ENCODE data around the gene SHISAL1.

SHISAL1 gene

DNA sequence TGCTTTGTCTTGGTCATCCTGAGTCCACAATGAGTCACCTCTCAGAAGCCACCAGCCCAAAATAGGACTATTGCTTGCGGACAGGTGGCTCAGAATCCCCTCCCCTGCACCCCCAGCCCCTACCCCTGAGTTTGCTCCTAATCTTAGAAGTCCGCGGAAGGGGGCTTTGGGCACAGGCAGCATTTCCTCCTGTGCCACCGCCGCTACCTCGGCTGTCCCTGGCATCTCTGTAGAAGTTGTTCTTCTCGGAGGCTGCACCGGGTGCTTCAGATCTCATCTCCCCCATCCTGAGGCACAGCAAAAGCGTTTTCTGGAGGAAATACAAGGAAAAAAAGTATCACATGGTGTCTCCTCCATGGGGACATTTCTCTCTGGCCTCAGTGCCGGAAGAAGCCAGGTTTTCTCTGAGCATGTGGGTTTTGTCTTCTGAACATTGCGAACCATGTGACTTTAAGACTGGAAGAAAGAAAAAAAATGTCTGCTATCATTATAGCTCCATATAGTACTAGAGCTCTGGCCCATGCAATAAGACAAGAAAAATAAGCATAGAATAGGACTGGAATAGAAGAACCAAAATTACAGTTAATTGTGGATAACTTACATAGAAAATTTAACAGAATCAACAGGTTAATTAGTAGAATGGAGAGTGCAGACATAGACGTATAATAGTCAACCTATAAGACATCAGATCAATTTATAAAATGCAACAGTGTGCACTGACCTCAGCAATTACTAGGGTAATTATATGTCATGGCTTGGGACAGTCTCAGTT is 63.2 kb downstream of the SHISAL1 start:
- Histone ChIP-seq H3K4me3 (ENCODE audit: low read length) (no peak overlapping the region), H3K4me2 (ENCODE audit: low read length) (no peak overlapping the region), H3K27ac (ENCODE audit: low read length) (no peak overlapping the region), H2AFZ (ENCODE audit: low read depth, low read length) (no peak overlapping the region), H3K9ac (ENCODE audit: low read length) (no peak overlapping the region), H3K9me3 (ENCODE audit: insufficient read depth, low read length) (no peaks in the 10 kb centered on the region), H3K36me3 (replicated peaks; ENCODE audit: low read depth, low read length) (no peaks in the 10 kb centered on the region), H3K4me1 (ENCODE audit: low read length) (no peaks in the 10 kb centered on the region), H3K27me3 (ENCODE audit: low read depth, low read length) (peaks cover 20% of the 10 kb centered on the region), H4K20me1 (ENCODE audit: insufficient read depth, low read length) (no peaks in the 10 kb centered on the region), H3K79me2 (ENCODE audit: low read length) (no peaks in the 10 kb centered on the region)
- TF ChIP-seq, protein P1, sequence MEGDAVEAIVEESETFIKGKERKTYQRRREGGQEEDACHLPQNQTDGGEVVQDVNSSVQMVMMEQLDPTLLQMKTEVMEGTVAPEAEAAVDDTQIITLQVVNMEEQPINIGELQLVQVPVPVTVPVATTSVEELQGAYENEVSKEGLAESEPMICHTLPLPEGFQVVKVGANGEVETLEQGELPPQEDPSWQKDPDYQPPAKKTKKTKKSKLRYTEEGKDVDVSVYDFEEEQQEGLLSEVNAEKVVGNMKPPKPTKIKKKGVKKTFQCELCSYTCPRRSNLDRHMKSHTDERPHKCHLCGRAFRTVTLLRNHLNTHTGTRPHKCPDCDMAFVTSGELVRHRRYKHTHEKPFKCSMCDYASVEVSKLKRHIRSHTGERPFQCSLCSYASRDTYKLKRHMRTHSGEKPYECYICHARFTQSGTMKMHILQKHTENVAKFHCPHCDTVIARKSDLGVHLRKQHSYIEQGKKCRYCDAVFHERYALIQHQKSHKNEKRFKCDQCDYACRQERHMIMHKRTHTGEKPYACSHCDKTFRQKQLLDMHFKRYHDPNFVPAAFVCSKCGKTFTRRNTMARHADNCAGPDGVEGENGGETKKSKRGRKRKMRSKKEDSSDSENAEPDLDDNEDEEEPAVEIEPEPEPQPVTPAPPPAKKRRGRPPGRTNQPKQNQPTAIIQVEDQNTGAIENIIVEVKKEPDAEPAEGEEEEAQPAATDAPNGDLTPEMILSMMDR (IDR thresholded peaks at IDR 0.05; ENCODE audit: low read depth, low read length), result no peak
- no peak for TF ChIP-seq EZH2phosphoT487 (IDR thresholded peaks at IDR 0.05; ENCODE audit: low read depth)

DNA sequence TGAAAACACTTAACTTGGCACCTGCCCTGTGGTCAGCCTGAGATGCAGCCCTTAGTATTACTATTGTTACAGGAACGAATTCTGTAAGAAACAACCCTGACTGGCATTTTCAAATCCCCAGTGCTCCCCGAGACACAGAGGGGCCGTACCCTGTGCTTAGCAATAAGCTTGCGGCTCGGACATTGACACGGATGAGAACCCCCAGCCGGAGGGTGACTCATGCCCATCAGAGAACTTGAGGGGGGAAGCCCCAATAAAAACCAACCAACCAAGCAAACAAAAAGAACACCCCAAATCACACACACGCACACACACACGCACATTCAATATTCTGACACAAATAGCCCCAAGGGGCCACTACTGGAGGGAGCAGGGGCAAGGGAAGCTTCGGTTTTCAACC is 63.8 kb downstream of the SHISAL1 start:
- no peak overlapping the region for H3K4me2 ChIP-seq (ENCODE audit: low read length)
- no peak for TF ChIP-seq EZH2phosphoT487 (IDR thresholded peaks at IDR 0.05; ENCODE audit: low read depth)
- TF ChIP-seq, protein P1 (IDR thresholded peaks at IDR 0.05; ENCODE audit: low read depth, low read length), result no peak
- H3K36me3 ChIP-seq (replicated peaks; ENCODE audit: low read depth, low read length), result no peaks in the 10 kb centered on the region
- no peak overlapping the region for H3K9ac ChIP-seq (ENCODE audit: low read length)
- no peak overlapping the region for H3K4me3 ChIP-seq (ENCODE audit: low read length)
- no peak overlapping the region for H3K27ac ChIP-seq (ENCODE audit: low read length)
- no peaks in the 10 kb centered on the region for H3K4me1 ChIP-seq (ENCODE audit: low read length)
- no peaks in the 10 kb centered on the region for H3K79me2 ChIP-seq (ENCODE audit: low read length)
- H2AFZ ChIP-seq (ENCODE audit: low read depth, low read length), result no peak overlapping the region
- H3K9me3 ChIP-seq (ENCODE audit: insufficient read depth, low read length), result no peaks in the 10 kb centered on the region
- H4K20me1 ChIP-seq (ENCODE audit: insufficient read depth, low read length), result no peaks in the 10 kb centered on the region
- H3K27me3 ChIP-seq (ENCODE audit: low read depth, low read length), result peaks cover 22% of the 10 kb centered on the region

DNA sequence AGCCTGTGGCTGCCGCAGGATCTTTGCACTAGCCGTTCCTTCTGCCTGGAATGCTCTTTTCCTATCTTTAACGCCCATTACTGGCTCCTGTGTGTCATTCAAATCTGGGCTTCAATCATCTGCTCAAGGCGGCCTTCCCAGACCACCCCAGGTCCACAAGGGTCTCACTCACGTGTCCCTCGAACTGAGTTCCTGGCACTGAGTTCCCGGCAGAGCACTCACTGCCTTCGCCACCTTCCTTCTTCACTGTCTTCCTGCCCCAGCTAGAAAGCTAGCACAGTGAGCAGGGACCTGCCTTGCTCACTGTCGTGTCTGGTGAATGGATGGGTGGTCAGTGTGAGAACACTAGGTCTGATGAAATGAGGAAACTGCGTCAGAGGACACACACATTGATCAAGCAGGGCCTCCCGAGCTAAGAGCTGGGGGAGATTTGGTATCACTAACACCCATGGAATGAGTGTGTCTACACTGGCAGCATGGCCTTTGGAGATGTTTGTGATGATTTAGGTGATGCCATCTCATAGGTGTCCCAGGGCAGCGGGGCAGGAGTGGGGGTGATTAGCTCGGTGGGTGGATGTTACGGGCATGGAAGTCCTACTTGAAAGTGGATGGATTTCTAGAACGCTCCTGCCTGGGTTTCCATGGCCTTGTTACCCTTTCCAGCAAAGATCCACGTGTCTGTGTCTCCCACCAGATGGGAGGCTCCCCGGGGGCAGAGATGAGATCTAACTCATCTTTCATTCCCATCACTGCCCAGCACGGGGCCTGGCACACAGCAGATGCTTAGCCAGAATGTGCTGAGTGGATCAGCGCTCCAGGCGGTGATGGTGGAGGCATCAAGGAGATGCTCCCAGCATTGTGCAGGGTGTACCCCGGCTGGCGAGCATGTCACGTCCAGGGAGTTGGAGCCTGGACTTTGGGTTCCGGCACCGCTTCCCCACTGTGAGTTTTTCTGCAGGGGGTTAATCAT is 64.5 kb downstream of the SHISAL1 start:
- Histone ChIP-seq H3K4me3 (ENCODE audit: low read length) (no peak overlapping the region), H2AFZ (ENCODE audit: low read depth, low read length) (no peak overlapping the region), H3K4me1 (ENCODE audit: low read length) (no peaks in the 10 kb centered on the region), H3K27ac (ENCODE audit: low read length) (no peak overlapping the region), H3K36me3 (replicated peaks; ENCODE audit: low read depth, low read length) (no peaks in the 10 kb centered on the region), H4K20me1 (ENCODE audit: insufficient read depth, low read length) (no peaks in the 10 kb centered on the region), H3K9me3 (ENCODE audit: insufficient read depth, low read length) (no peaks in the 10 kb centered on the region), H3K79me2 (ENCODE audit: low read length) (no peaks in the 10 kb centered on the region), H3K9ac (ENCODE audit: low read length) (no peak overlapping the region), H3K4me2 (ENCODE audit: low read length) (no peak overlapping the region), H3K27me3 (ENCODE audit: low read depth, low read length) (peaks cover 22% of the 10 kb centered on the region)
- no peak for TF ChIP-seq EZH2phosphoT487 (IDR thresholded peaks at IDR 0.05; ENCODE audit: low read depth)
- TF ChIP-seq, protein P1 (IDR thresholded peaks at IDR 0.05; ENCODE audit: low read depth, low read length), result no peak

DNA sequence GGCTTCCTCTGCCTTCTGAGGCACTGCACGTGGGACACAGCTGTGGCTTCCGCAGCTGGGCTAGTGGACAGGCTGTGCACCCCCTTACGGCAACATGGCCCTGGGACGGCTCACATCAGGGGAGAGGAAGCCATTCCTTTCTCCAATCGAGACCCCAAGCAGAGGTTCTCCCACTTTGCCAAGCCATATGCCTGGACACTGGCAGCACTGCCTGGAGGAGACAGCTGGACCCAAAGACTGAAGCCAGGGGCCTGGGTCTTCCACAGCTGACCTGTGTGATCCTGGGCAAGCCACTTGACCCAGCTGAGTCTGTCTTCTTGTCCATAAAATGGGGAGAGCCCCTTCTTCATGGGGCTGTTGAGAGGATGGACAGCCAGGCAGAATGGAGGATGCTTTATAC is 65.4 kb downstream of the SHISAL1 start:
- TF ChIP-seq EZH2phosphoT487 (IDR thresholded peaks at IDR 0.05; ENCODE audit: low read depth), result no peak
- TF ChIP-seq, protein P1 (IDR thresholded peaks at IDR 0.05; ENCODE audit: low read depth, low read length), result no peak
- H3K27ac ChIP-seq (ENCODE audit: low read length), result no peak overlapping the region
- H3K36me3 ChIP-seq (replicated peaks; ENCODE audit: low read depth, low read length), result no peaks in the 10 kb centered on the region
- H3K4me3 ChIP-seq (ENCODE audit: low read length), result no peak overlapping the region
- H3K9ac ChIP-seq (ENCODE audit: low read length), result no peak overlapping the region
- no peaks in the 10 kb centered on the region for H3K9me3 ChIP-seq (ENCODE audit: insufficient read depth, low read length)
- H3K4me2 ChIP-seq (ENCODE audit: low read length), result no peak overlapping the region
- no peaks in the 10 kb centered on the region for H3K79me2 ChIP-seq (ENCODE audit: low read length)
- no peaks in the 10 kb centered on the region for H4K20me1 ChIP-seq (ENCODE audit: insufficient read depth, low read length)
- peaks cover 30% of the 10 kb centered on the region for H3K27me3 ChIP-seq (ENCODE audit: low read depth, low read length)
- H3K4me1 ChIP-seq (ENCODE audit: low read length), result no peaks in the 10 kb centered on the region
- H2AFZ ChIP-seq (ENCODE audit: low read depth, low read length), result no peak overlapping the region

All from OCI-LY3 (cell line).